B cell (primary cell): ENCODE data around the gene MAP7. TPM values are rescaled to one million over a fixed set of nuclear protein-coding genes. Genes with fewer than 3 reads are reported as not detected.

Experiments used
- ATAC-seq: fragments of 200-7000 bp; cut with Tn5 transposase; one replicate; pipeline ENCODE4 v1.10.0; 2021; ENCODE audit warnings: low read depth, mild to moderate bottlenecking, moderate number of reproducible peaks, moderate library complexity
- CTCF ChIA-PET: fragments of 350-600 bp; sonication (Branson Sonifier 250); formaldehyde crosslinking; loops from one replicate; lab custom pipeline; 2021; ENCODE audit warnings: antibody characterized with exemption, inconsistent platforms; lab: Charles Lee
- POLR2A ChIA-PET: fragments of 350-600 bp; sonication (Branson Sonifier 250); formaldehyde crosslinking; loops from one replicate; lab custom pipeline; 2021; ENCODE audit warnings: antibody characterized with exemption; lab: Charles Lee
- DNase-seq: peaks from one replicate; pipeline ENCODE4 v3.0.0; 2013
- H2AFZ ChIP-seq: 2 replicates; pipeline ENCODE4 v1.6.1; 2012; ENCODE audit warnings: mild to moderate bottlenecking, low read depth, low read length; ENCODE audit not compliant: insufficient read depth, poor library complexity, severe bottlenecking
- H3K27ac ChIP-seq, 2 donors: 1 replicate in 1 of 2; 2 replicates in 1 of 2; pipeline ENCODE4 v1.5.1; 2012 to 2013; ENCODE audit warnings: low read length in 2 of 2, mild to moderate bottlenecking in 2 of 2, moderate library complexity in 1 of 2
- H3K27me3 ChIP-seq, 4 experiments: fragments of 200-600 bp in 1 of 4; sonication (generic) in 1 of 4; replicated peaks in 1 of 4; 1 replicate in 2 of 4; 2 replicates in 2 of 4; pipeline versions ENCODE4 v1.6.1 to v1.7.0; 2013 to 2016; ENCODE audit warnings: low read length in 3 of 4, mild to moderate bottlenecking in 2 of 4, mixed read lengths in 1 of 4, moderate library complexity in 1 of 4; ENCODE audit not compliant: insufficient read depth in 4 of 4, control insufficient read depth in 3 of 4; ENCODE audit errors: control extremely low read depth in 1 of 4
- H3K36me3 ChIP-seq, 2 experiments: replicated peaks in 1 of 2; 1 replicate in 1 of 2; 2 replicates in 1 of 2; pipeline versions ENCODE4 v1.6.1 to v1.7.1; 2013; ENCODE audit warnings: low read length in 1 of 2; ENCODE audit not compliant: insufficient read depth in 2 of 2, control insufficient read depth in 1 of 2; ENCODE audit errors: control extremely low read depth in 1 of 2, extremely low read depth in 1 of 2
- H3K4me1 ChIP-seq, 2 donors: fragments of 200-600 bp in 1 of 2; sonication (generic) in 1 of 2; 1 replicate in 1 of 2; 2 replicates in 1 of 2; pipeline versions ENCODE4 v1.5.1 to v1.6.1; 2013 to 2017; ENCODE audit warnings: low read length in 2 of 2; ENCODE audit not compliant: control insufficient read depth in 2 of 2, insufficient read depth in 2 of 2
- H3K4me2 ChIP-seq: replicated peaks from 2 replicates; pipeline ENCODE3; 2012; ENCODE audit warnings: mild to moderate bottlenecking, low read depth, low read length; ENCODE audit not compliant: poor library complexity, severe bottlenecking
- H3K4me3 ChIP-seq, 5 experiments: fragments of 200-600 bp in 1 of 5; sonication (generic) in 1 of 5; 1 replicate in 3 of 5; 2 replicates in 2 of 5; pipeline versions ENCODE4 v1.5.1 to v1.7.0; 2011 to 2016; ENCODE audit warnings: low read length in 4 of 5, mild to moderate bottlenecking in 4 of 5, low read depth in 2 of 5, control low read depth in 1 of 5, moderate library complexity in 1 of 5; ENCODE audit not compliant: insufficient read depth in 1 of 5; ENCODE audit errors: control extremely low read depth in 1 of 5, extremely low read depth in 1 of 5
- H3K79me2 ChIP-seq: fragments of 200-600 bp; sonication (generic); one replicate; pipeline ENCODE4 v1.6.0; 2016; ENCODE audit warnings: low read length; ENCODE audit not compliant: control insufficient read depth, insufficient read depth
- H3K9ac ChIP-seq: fragments of 200-600 bp; sonication (generic); 2 replicates; pipeline ENCODE4 v1.6.1; 2017; ENCODE audit warnings: mild to moderate bottlenecking, low read length, moderate library complexity
- H3K9me3 ChIP-seq, 3 donors: one replicate each; pipeline versions ENCODE4 v1.6.1 to v1.7.1; 2013; ENCODE audit warnings: low read length in 2 of 3; ENCODE audit not compliant: control insufficient read depth in 2 of 3, insufficient read depth in 1 of 3; ENCODE audit errors: control extremely low read depth in 1 of 3
- H4K20me1 ChIP-seq: 2 replicates; pipeline ENCODE4 v1.6.0; 2012; ENCODE audit warnings: mild to moderate bottlenecking, low read length; ENCODE audit not compliant: insufficient read depth, control insufficient read depth, poor library complexity, severe bottlenecking
- H3K27ac Mint-ChIP-seq: one replicate; pipeline ENCODE4 v1.8.0; 2021; ENCODE audit warnings: mixed read lengths
- H3K27me3 Mint-ChIP-seq: one replicate; pipeline ENCODE4 v1.8.0; 2021; ENCODE audit warnings: mixed read lengths
- H3K4me1 Mint-ChIP-seq: one replicate; pipeline ENCODE4 v1.8.0; 2021; ENCODE audit warnings: mixed read lengths
- H3K4me3 Mint-ChIP-seq: one replicate; pipeline ENCODE4 v1.8.0; 2021; ENCODE audit warnings: mixed read lengths
- H3K9me3 Mint-ChIP-seq: one replicate; pipeline ENCODE4 v1.8.0; 2022; ENCODE audit warnings: mixed read lengths; ENCODE audit not compliant: insufficient read depth
- EZH2 ChIP-seq: IDR thresholded peaks from 2 replicates; pipeline ENCODE4 v1.6.1; 2012; ENCODE audit warnings: borderline replicate concordance, low read depth, mild to moderate bottlenecking, moderate library complexity, low read length; ENCODE audit not compliant: insufficient read depth, poor library complexity, severe bottlenecking
- WGBS: methylation state at CpG from one replicate; pipeline ENCODE4 v1.1.5; 2013; ENCODE audit warnings: missing lambda C conversion rate; ENCODE audit not compliant: insufficient coverage; 5-methylcytosine and 5-hydroxymethylcytosine counted together
- intact Hi-C: fragments of 100-400 bp; cut with micrococcal nuclease; formaldehyde crosslinking; loops from one replicate; pipeline ENCODE4 v1.10.0; 2022
- polyA plus RNA-seq: library from polyadenylated mRNA; depleted of rRNA; stranded (reverse); fragments of >200 nt; gene quantifications from 2 replicates; pipeline ENCODE4 v1.2.3, GENCODE V29; 2012
- total RNA-seq, 2 donors: library from RNA; stranded (reverse); fragments of 120-200 nt in 1 of 2; gene quantifications; 1 replicate in 1 of 2; 2 replicates in 1 of 2; pipeline versions ENCODE4 v1.2.3 to v1.2.4, GENCODE V29; 2013 to 2022
- TF ChIP-seq, protein P1 (sequence below): fragments of 200-600 bp; IDR thresholded peaks from one replicate; pipeline ENCODE4 v1.8.0; 2022; ENCODE audit warnings: antibody characterized with exemption, mild to moderate bottlenecking

Gene MAP7
- total and polyA plus RNA-seq, 2 donors (not counting 1 experiment from before 2014, with no cell fraction given) = 0.34 to 0.64 TPM

DNA sequence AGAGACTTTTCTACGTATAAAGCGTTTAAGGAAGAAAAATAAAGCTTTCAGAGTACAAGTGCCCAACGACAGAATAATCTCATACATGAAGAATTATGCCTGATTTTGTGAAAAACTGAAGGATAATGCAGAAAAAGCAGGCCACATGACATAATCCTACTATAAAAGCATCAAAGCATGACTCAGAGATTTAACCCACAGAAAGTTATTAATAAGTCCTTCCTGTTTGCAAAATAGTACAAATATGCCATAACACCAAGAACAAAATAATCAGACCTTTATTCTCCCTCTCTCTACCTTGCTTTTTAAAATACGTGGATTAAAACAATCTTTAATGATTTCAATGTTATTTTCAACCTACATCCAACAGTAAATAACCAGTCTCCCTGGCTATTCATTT lies 142.0 kb downstream of the MAP7 start:
- no peak overlapping the region for H3K4me3 Mint-ChIP-seq
- H3K4me1 ChIP-seq = peaks cover 7 to 11% of the 10 kb centered on the region in 2 donors
- H3K9ac ChIP-seq = no peak overlapping the region
- H3K4me1 Mint-ChIP-seq = peaks cover 21% of the 10 kb centered on the region
- no peak overlapping the region for H2AFZ ChIP-seq
- WGBS = no CpG with 5 or more reads among the region's 4 CpGs
- no peaks in the 10 kb centered on the region for H3K27me3 ChIP-seq
- DNase-seq (no peak), ATAC-seq (no peak)
- H3K36me3 ChIP-seq = no peaks in the 10 kb centered on the region
- H3K9me3 Mint-ChIP-seq = no peaks in the 10 kb centered on the region
- no peaks in the 10 kb centered on the region for H3K79me2 ChIP-seq
- H3K9me3 ChIP-seq = no peaks in the 10 kb centered on the region
- ChIA-PET POLR2A (no interaction called here), CTCF (interaction anchor here (0.5 kb wide), 1 partner anchor 997 kb away, joined by 3 read pairs; no protein-coding TSS in a partner anchor)
- H3K4me3 ChIP-seq = no peak overlapping the region
- TF ChIP-seq, protein P1, sequence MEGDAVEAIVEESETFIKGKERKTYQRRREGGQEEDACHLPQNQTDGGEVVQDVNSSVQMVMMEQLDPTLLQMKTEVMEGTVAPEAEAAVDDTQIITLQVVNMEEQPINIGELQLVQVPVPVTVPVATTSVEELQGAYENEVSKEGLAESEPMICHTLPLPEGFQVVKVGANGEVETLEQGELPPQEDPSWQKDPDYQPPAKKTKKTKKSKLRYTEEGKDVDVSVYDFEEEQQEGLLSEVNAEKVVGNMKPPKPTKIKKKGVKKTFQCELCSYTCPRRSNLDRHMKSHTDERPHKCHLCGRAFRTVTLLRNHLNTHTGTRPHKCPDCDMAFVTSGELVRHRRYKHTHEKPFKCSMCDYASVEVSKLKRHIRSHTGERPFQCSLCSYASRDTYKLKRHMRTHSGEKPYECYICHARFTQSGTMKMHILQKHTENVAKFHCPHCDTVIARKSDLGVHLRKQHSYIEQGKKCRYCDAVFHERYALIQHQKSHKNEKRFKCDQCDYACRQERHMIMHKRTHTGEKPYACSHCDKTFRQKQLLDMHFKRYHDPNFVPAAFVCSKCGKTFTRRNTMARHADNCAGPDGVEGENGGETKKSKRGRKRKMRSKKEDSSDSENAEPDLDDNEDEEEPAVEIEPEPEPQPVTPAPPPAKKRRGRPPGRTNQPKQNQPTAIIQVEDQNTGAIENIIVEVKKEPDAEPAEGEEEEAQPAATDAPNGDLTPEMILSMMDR = no peak
- TF ChIP-seq EZH2 = no peak
- H3K27ac Mint-ChIP-seq = no peak overlapping the region
- no peak overlapping the region for H3K4me2 ChIP-seq
- no peaks in the 10 kb centered on the region for H4K20me1 ChIP-seq
- H3K27me3 Mint-ChIP-seq = peaks cover 22% of the 10 kb centered on the region
- intact Hi-C loops = no loop called here
- no peak overlapping the region for H3K27ac ChIP-seq

DNA sequence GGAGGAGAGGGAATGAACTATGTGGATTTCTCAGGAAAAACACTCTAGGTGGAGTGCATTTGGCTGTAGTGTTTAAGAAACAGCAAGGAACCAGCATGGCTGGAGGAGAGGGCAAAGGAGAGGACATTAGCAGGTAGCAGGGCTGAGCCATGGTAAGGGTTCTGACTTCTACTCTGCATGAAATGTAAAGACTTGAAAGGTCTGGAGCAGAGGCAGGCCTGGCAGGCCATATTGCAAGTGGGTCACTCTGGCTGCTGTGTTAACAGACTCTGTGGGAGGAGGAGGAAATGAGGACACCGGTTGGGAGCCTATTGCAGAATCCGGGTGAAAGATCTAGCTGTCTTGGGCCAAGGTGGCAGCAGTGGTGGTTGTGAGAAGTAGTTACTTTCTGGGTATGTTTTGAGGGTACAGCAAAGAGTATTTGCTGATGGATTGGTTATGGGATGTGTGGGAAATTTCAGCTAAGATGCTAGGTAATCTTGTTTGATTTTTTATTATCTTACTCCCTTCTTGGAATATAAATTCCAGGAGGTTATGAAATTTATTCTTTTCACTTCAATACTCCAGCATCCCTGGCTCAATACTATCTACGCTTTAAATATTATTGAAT lies 144.7 kb downstream of the MAP7 start:
- 86% methylated on average over 2 of the region's 3 CpGs for WGBS
- no peak overlapping the region for H3K27ac ChIP-seq
- H2AFZ ChIP-seq = no peak overlapping the region
- H3K4me3 ChIP-seq = no peak overlapping the region
- CTCF ChIA-PET = no interaction called here
- ATAC-seq (no peak), DNase-seq (no peak)
- H3K9me3 Mint-ChIP-seq = no peaks in the 10 kb centered on the region
- TF ChIP-seq, protein P1 = no peak
- TF ChIP-seq EZH2 = no peak
- H3K4me2 ChIP-seq = no peak overlapping the region
- H3K4me1 ChIP-seq = peaks cover 7 to 11% of the 10 kb centered on the region in 2 donors
- peaks cover 21% of the 10 kb centered on the region for H3K4me1 Mint-ChIP-seq
- H3K27ac Mint-ChIP-seq = no peak overlapping the region
- no peak overlapping the region for H3K4me3 Mint-ChIP-seq
- intact Hi-C loops = no loop called here
- no peaks in the 10 kb centered on the region for H4K20me1 ChIP-seq
- no peaks in the 10 kb centered on the region for H3K27me3 ChIP-seq
- POLR2A ChIA-PET = no interaction called here
- peaks cover 17% of the 10 kb centered on the region for H3K27me3 Mint-ChIP-seq
- no peaks in the 10 kb centered on the region for H3K79me2 ChIP-seq
- no peak overlapping the region for H3K9ac ChIP-seq
- no peaks in the 10 kb centered on the region for H3K9me3 ChIP-seq
- H3K36me3 ChIP-seq = no peaks in the 10 kb centered on the region
